NCI-H748 (cell line): Measurements from ENCODE around the gene GJC2.

Experiments
- DNase-seq: peaks from one replicate; lab custom pipeline; 2025; ENCODE audit not compliant: unreplicated experiment; lab: John Stamatoyannopoulos, UW

The GJC2 gene

DNA sequence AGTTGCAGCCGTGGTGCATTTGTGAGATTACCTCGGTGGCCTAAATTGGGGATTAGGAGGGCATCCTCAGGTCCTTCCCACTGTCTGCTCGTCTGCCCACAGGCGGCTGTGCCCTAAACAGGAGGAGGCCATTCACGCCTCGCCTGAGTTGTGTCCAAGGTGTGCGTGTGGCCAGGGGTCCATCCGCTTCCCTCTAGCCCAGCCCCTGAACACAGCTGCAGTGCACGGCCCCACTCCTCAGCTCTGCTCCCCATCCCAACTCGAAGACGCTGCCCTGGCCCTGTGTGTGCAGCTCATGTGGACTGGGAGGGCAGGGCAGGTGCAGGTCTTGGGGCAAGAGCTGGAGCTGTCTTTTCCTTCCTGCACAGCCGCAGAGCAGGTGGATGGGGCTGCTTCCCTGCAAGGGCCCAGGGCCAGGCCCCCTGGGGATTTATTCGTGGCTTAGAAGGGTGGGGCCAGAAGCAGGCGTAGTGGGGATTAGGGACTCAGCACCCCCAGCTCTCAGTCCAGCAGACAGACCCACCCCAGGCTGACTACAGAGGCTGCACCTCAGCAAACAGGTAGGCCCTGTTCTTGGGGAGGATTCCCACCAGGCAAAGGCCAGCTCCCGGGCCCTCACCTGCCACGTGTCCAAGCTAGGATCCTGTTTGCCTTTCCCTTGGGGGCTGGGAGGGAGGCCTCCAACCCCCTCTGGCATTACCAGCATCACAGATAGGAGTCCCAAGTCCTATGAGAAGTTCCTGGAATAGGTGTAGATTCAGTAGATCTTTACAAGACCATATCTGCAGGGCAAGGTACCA is 5.3 kb upstream of the GJC2 start:
- no peak for DNase-seq

DNA sequence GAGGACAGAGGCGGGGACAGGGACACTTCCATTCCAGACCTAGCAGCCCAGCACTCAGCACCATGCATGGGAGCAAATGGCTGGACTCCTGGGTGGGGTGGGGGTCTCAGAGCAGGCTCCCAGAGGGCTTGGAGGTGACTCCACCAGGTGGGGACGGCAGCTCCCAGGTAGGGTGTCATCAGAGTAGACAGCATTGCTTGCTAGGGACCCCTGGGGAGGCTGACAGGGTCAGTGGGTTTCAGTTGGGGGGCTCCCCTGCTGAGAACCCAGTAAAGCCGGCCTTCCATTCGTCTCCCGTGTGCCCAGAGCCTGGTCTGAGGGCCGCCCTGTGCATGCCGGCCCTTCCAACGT is 4.8 kb upstream of the GJC2 start:
- no peak for DNase-seq

DNA sequence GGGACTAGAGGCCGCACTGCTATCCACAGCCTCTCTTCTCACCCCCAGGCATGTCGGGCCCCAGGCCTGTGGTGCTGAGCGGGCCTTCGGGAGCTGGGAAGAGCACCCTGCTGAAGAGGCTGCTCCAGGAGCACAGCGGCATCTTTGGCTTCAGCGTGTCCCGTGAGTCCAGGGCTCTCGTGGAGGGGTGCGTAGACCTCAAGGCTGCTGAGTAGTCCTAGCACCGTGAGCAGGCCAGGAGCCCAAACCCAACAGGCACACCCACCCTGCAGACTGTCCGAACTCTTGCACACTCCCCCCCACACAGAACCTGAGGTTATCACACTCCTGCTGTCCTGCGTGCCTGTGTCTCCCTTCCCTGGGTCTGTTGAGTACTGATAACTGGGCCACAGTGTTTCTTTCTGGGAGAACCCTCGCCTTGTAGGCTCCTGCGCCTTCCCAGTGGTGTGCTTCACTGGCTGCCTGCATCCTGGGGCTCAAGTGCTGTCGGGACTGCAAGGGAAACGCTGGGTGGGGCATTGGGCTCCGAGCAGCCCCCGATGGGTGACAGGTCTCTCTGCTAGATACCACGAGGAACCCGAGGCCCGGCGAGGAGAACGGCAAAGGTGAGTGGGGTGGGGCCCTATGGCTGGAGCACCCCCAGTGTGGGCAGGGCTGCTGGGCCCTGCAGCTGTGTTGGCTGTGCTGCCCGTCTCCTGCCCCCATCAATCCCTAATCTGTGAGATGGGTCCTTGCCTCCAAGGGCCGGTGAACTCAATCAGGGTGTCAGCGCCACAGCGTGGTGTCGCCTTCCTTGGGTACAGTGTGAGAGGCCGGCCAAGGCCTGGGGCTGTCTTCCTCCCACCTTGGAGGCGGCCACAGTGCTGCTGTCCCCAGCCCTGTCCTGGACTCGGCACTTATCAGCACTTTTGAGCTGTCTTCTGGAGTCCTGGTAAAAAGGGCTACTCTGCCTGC is 4.0 kb upstream of the GJC2 start:
- no peak for DNase-seq

DNA sequence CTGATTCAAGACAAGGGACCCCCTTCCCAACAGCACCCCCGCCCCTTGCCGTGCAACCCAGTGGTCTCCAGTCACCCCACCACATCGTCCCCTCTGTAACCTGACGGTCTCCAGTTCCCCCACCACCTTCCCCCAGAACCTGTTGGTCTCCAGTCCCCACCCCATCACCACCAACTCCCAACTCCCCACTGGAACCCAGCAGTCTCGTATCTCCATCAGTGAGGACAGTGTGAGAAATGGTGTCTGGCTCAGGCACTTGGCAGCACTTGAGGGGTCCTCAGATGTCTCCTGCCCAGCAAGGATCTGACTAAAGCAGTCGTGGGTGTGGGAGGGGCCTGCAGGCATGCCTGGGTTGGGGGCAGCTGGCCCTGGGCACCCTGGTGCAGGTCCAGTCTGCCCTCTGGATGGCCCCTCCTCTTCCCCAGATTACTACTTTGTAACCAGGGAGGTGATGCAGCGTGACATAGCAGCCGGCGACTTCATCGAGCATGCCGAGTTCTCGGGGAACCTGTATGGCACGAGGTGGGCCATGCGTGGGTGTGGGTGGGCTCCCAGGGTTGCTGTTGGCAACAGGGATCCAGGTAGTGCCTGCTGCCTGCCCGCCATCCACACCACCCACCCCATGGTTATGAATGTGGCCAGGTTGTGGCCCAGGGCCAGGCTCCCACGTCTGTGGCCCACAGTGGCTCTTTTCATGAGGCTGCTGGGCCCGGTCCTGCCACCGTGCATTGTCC is 3.1 kb upstream of the GJC2 start:
- no peak for DNase-seq

DNA sequence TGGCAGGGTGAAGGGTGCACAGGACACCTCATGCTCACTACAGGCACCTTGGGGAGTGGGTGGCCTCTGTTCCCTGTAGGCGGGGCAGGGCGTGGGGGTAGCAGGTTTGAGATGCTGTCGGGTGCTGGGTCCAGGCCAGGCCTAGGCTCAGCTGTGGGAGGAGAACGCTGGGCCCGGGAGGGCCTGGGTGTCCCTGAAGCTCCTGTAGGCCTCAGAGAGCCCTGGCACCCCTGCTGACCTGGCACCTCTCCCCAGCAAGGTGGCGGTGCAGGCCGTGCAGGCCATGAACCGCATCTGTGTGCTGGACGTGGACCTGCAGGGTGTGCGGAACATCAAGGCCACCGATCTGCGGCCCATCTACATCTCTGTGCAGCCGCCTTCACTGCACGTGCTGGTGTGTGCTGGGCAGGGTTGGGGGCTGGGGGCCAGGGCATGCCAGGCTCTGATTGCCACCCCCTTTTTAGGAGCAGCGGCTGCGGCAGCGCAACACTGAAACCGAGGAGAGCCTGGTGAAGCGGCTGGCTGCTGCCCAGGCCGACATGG is 2.5 kb upstream of the GJC2 start:
- DNase-seq, result no peak

DNA sequence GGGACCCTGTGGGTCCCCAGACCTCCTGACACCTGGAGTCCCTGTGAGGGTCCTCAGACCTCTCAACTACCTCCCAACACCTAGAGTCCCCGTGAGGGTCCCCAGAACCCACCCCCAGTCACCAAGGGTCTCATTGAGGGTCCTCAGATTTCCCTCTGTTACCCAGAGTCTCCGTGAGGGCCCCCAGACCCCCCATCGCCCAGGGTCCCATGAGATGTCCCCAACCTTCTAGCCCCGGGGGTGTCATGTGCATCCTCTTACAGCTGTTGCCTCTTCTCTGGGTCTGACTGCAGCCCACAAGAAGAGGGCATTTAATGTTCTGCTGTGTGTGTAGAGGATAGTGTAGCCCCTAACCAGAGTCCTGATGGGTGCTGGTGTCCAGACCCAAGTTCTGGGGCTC is 2.0 kb upstream of the GJC2 start:
- no peak for DNase-seq

DNA sequence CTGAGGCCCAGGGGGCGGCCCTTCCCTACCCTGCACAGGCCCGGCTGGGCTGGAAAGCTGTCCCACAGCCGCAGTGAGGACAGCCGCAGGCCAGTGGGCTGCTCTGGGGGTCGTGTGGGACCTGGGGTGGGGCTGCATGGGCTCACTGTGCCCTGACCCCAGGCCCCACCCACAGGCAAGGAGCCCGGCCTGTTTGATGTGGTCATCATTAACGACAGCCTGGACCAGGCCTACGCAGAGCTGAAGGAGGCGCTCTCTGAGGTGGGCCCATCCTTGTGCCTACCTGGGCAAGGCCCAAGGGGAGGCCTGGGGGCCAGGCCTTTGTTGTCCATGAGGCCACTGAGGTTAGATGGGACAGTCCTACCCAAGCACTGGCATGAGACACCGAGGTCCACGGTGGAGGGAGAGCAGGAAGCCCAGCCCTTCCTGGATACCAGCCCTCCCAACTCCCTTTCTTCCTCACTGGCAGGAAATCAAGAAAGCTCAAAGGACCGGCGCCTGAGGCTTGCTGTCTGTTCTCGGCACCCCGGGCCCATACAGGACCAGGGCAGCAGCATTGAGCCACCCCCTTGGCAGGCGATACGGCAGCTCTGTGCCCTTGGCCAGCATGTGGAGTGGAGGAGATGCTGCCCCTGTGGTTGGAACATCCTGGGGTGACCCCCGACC is 1.4 kb upstream of the GJC2 start:
- DNase-seq, result no peak

DNA sequence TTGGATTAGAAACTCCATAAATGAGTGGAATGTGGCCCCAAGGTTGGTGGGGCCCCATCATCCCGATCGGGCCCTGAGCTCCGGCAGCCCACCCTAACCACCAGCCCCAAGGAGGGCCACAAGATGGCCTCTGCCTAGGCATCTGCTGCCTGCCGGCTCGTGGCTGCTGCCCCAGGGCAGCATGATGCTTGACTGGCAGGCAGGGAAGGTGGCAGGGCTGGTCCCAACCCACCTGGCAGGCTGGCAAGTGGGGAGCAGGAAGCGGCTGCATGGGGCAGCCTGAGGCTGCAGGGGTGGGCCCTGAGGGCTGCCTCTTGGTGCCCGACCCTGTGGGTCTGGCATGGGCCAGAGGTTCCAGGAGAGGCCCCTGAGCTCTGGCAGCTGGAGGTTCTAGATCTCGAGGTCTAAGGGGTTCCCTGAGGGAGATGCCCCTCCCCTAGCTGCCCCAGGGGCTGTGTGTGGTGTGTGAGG is 760 bp upstream of the GJC2 start:
- DNase-seq, result no peak

DNA sequence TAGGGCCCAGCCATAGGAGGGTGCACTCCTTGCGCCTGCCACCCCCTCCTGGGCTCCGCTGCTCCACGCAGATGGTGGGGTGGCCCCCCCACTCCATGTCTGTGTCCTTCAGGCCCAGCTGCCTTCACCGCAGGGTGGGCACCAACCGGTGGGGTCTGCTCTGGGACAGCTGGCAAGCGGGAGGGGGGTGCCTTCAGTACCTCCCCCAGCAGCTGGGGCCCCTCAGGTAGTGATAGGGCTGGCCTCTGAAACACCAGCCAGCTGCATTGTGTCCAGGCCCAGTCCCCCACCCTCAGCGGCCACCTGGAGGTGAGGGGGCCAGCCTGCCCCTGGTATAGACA is 360 bp downstream of the GJC2 start:
- DNase-seq, result no peak

DNA sequence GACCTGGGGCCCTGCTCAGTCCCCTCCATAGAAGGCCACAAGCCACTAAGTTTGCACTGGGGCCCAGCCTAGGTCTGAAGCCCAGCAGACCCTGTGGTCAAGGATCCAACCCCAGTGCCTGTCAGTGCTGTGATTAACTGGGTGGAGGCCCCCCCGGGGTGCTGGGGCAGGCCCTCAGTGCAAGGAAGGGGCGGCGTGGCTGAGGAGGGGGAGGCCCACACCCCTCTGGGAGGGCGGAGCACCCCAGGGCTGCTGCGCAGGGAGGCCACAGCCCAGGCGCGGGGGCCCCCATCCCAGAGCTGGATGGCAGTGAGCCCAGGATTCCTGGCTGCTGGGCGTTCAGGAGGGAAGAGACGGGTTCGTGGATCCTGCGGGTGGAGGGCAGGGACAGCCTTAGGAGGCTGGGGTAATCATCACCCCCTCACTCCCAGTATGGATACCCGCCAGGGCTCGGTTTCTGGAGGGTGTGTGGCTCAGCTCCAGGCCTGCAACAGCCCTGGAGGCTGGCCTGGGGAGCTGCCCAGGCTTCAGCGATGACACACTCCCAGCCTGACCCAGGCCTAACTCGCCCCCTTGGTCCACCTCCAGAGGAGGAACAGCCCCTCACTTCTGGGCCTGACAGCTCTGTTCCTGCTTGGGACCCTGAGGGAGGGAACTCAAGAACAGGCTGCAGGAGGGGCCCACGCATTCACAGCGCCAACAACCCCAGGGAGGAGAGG is 890 bp downstream of the GJC2 start:
- no peak for DNase-seq

DNA sequence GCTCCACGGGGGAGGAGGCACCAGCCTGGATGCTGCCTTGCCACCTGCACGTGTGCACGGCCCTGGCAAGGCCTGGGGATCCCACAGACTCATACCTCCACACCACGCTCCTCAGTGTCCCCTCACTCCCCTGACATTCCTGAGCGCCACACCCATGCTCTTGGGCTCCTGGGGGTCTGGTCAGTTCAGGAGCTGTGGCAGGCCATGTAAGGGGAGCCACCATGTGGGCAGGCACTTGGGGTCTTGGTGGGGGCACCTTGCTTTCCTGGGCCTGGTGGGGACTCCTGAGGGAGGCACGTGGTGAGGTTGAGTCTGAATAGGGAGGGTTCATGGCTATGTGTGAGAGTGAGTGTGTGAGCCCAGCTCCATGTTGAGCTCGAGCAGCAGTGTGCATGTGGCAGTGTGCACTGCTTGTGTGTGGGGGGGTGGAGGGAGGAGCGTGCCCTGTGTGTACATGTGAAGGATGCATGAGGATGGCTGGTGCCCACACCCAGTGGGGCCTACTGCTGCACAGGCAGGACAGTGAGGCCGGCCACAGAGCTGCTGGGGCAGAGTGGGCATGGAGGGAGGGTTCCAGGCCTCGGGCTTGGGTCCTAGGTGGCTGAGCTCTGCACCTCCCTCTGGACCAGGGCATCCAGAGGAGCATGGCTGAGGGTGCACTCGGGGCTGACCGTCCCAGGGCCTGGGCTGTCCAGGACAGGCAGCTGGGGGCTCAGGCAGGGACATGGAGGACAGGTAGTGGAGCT is 1.6 kb downstream of the GJC2 start:
- DNase-seq, result no peak

DNA sequence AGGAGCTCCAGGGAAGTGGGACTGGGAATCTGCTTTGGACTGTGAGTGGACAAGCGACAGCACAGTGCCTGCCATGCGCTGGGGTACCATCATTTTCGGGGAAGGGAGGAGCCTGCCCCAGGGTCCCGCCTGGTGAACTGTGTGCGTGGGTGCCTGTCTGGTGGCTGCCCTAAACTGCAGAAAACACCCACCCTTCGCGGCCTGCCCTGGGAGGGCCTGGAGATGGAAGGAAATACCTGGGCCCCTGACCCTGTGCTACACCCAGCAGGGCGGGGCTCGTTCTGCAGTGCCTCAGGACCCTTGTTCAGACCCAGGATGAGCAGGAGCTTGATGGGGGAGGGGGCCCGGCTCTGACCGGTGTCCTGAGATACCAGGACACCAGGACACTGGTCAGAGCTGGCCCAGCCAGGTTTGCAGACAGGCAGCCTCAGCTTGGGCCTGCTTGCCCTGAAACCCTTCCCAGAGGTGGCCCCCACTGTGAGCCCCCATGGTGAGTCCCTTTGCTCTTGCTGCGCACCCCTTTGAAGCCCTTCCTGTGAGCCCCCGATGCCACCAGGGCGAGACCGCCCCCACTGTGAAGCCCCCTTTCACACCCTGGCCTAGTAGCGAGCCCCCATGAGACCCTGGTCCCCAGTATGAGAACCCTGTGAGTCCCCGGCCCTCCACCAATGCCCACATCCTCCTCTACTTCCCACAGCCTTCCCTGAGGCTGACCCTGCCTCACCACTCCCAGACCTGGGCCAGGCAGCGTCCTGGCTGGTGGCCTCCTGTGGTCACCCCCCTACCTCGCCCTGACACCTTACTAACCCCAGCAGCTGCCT is 2.6 kb downstream of the GJC2 start:
- no peak for DNase-seq

DNA sequence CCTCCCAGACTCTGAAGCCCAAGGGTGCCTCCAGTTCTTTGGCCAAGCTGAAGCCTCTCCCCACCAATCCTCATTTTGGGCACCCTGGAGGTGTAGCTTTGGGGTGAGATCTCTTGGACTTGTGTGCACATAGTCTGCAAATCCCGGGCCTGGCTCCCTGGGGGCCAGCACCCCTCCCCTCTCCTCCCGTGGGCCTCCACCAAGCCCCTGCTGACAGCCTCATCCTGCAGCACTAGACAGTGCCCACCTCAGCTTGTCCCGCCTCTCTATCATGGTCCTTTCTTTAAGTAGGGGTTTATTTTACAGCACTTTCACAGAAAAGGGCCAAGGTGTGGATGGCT is 3.2 kb downstream of the GJC2 start:
- no peak for DNase-seq

DNA sequence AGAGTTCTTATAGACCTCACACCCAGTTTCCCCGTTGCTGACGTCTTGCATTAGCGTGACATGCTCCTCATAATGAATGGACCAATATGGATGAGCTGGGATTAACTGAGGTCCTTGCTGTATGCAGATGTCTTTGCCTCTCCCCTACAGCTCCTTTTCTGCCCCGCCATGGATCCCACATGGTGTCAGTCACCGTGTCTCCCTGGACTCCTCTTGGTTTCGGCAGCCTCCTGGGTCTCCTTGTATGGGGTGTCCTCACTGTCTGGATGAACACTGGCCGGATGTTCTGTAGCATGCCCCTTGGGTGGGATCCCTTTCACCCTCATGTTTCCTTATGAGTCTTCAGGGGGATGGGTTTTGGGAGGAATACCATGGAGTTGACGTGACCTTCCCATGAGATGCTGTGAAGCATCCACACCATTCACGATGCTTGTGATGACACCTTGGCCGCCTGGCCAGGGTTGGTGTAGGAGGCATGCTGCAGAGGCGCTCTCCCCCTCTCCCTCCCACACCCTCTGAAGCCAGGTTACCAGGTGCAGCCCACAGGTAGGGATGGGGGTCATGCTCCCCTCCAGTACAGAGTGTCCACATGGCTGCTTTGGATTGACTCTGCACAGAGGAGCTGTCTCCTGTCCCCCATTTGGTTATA is 4.4 kb downstream of the GJC2 start:
- no peak for DNase-seq

DNA sequence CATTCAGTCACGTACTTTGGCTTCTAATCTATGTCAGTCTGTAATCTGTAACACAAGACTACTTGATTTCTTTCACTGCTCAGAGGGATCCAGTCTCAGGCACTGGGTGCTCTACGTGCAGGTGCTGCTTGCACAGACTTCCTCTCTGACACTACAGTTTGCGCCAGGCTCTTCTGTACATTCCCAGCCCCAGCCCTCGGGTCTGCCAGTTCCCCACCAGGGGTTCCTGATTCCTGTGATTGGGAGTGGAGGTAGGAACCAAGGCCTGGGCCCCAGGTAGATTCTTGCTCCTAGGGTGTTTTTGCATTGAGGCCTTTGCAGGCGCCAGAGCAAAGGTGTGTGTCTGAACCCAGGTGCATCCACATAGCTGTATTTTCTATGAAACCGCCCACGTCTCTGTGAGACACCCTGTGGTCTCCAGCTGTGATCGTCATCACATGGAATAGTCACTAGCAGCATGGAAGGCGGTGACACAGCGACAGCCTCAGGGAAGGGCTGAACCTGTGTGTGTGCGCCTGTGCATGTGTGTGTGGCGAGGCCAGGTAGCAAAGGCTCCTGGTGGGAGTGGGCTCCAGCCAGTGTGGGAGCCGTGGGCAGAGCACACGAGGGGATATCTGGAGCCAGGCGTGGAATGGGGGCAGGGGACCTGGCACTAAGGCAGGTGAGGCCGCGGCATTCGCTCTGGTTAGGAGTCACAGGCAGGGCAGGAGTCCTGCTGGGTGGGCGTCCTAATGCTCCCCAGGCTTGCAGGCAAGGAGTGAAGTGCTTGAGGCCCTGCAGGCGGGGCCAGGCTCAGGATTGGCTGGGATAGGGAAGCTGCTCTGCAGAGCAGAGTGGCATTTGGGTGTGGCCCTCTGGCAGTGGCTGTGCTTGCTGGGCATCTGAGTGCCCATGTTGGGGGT is 5.2 kb downstream of the GJC2 start:
- no peak for DNase-seq

DNA sequence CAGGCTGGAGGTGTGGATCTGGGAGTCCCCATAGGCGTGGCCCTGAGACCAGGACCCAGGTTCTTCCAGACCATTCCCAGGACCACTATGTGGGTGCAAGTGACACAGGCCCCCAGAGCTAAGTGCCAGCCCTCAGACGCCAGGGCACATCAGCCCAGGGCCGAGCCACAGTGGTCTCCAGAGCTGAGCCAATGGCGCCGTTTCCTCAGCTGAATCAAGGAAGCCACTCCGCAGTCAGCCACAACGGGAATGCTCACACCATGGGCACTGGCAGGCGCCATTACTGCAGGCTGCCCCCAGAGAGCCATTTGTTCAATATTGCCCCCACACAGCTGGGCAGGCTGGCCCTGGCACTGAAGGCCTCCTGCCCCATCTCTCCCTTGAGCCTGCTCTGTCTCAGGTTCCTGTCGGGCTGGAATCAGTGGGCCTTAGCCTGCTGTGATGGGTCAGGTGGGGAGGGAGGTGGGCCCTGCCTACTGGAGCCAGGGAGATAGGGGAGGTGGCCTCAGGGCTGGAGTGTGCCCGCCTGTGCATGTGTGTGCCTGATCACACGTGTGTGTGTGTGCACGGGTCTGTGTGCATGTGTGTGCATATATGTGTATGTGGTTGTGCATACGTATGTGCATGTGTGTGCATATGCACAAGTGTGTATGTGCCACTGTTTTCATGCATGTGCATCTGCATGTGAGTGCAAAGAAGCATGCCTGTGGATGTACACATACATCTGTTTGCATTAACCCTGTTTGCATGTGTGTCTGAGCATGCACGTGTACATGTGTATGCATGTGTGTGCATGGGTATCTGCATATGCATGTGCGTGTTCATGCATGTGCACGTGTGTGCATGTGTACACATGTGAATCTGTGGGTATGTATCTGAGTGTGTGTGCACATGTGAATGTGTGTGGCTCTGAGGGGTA is 6.1 kb downstream of the GJC2 start:
- no peak for DNase-seq
